Stimulated activated memory B cell treated with anti-CD40 and anti-IgM and Interleukin-4, amounts not matched to agents 10 μg/mL and 1 μg/mL and 100 μg/mL, for 72 hours (primary cell): ENCODE data around the gene KIAA1755.

ENCODE experiments used
- ATAC-seq: fragments of 150-1000 bp; cut with Tn5 transposase; 2 replicates; pipeline ENCODE4 v1.10.0; 2021
- H3K27ac Mint-ChIP-seq: one replicate; pipeline ENCODE4 v1.8.0; 2022; ENCODE audit warnings: mild to moderate bottlenecking, mixed read lengths
- H3K27me3 Mint-ChIP-seq: one replicate; pipeline ENCODE4 v1.8.0; 2022; ENCODE audit warnings: mixed read lengths
- H3K36me3 Mint-ChIP-seq: one replicate; pipeline ENCODE4 v1.8.0; 2022; ENCODE audit warnings: mixed read lengths
- H3K4me1 Mint-ChIP-seq: one replicate; pipeline ENCODE4 v1.8.0; 2022; ENCODE audit warnings: mixed read lengths
- H3K4me3 Mint-ChIP-seq: one replicate; pipeline ENCODE4 v1.8.0; 2022; ENCODE audit warnings: mild to moderate bottlenecking, moderate library complexity, mixed read lengths
- H3K9me3 Mint-ChIP-seq: one replicate; pipeline ENCODE4 v1.8.0; 2022; ENCODE audit warnings: mixed read lengths

The KIAA1755 gene

GRCh38 chr20:38241201-38241600 is 19.3 kb downstream of the KIAA1755 start:
- Mint-ChIP-seq H3K27me3 (peaks cover 28% of the 10 kb centered on the region), H3K4me1 (no peaks in the 10 kb centered on the region), H3K36me3 (no peaks in the 10 kb centered on the region), H3K9me3 (peaks cover 11% of the 10 kb centered on the region), H3K27ac (no peak overlapping the region), H3K4me3 (no peak overlapping the region)
- ATAC-seq: no peak

- ATAC-seq: no peak
- H3K27ac Mint-ChIP-seq: no peak overlapping the region
- H3K36me3 Mint-ChIP-seq: no peaks in the 10 kb centered on the region
- peaks cover 11% of the 10 kb centered on the region for H3K9me3 Mint-ChIP-seq
- H3K4me1 Mint-ChIP-seq: no peaks in the 10 kb centered on the region
- no peak overlapping the region for H3K4me3 Mint-ChIP-seq
- H3K27me3 Mint-ChIP-seq: peaks cover 21% of the 10 kb centered on the region
Observed at GRCh38 chr20:38239441-38239840, 21.1 kb downstream of the KIAA1755 start.

GRCh38 chr20:38238829-38239228 is 21.7 kb downstream of the KIAA1755 start:
- Mint-ChIP-seq H3K36me3 (no peaks in the 10 kb centered on the region), H3K27ac (no peak overlapping the region), H3K27me3 (peaks cover 21% of the 10 kb centered on the region), H3K4me1 (no peaks in the 10 kb centered on the region), H3K4me3 (no peak overlapping the region), H3K9me3 (peaks cover 11% of the 10 kb centered on the region)
- ATAC-seq: no peak

GRCh38 chr20:38237381-38237780 is 23.2 kb downstream of the KIAA1755 start:
- peaks cover 21% of the 10 kb centered on the region for H3K27me3 Mint-ChIP-seq
- no peak overlapping the region for H3K27ac Mint-ChIP-seq
- ATAC-seq: no peak
- peaks cover 11% of the 10 kb centered on the region for H3K9me3 Mint-ChIP-seq
- no peaks in the 10 kb centered on the region for H3K36me3 Mint-ChIP-seq
- H3K4me3 Mint-ChIP-seq: no peak overlapping the region
- H3K4me1 Mint-ChIP-seq: no peaks in the 10 kb centered on the region

- Mint-ChIP-seq H3K27ac (no peak overlapping the region), H3K4me3 (no peak overlapping the region), H3K27me3 (peaks cover 23% of the 10 kb centered on the region), H3K36me3 (no peaks in the 10 kb centered on the region), H3K9me3 (no peaks in the 10 kb centered on the region), H3K4me1 (no peaks in the 10 kb centered on the region)
- no peak for ATAC-seq
Observed at GRCh38 chr20:38231531-38232121, 28.9 kb downstream of the KIAA1755 start.

GRCh38 chr20:38230957-38231526 is 29.5 kb downstream of the KIAA1755 start:
- Mint-ChIP-seq H3K27ac (no peak overlapping the region), H3K27me3 (peaks cover 23% of the 10 kb centered on the region), H3K4me3 (no peak overlapping the region), H3K9me3 (no peaks in the 10 kb centered on the region), H3K4me1 (no peaks in the 10 kb centered on the region), H3K36me3 (no peaks in the 10 kb centered on the region)
- ATAC-seq: no peak

- Mint-ChIP-seq H3K27ac (no peak overlapping the region), H3K36me3 (no peaks in the 10 kb centered on the region), H3K4me3 (no peak overlapping the region), H3K4me1 (no peaks in the 10 kb centered on the region), H3K9me3 (no peaks in the 10 kb centered on the region), H3K27me3 (peaks cover 23% of the 10 kb centered on the region)
- ATAC-seq: no peak
Observed at GRCh38 chr20:38230253-38230551, 30.3 kb downstream of the KIAA1755 start.

- H3K27me3 Mint-ChIP-seq: peaks cover 23% of the 10 kb centered on the region
- H3K36me3 Mint-ChIP-seq: no peaks in the 10 kb centered on the region
Observed at GRCh38 chr20:38229376-38230252, 30.9 kb downstream of the KIAA1755 start.

GRCh38 chr20:38228436-38228835 is 32.1 kb downstream of the KIAA1755 start:
- no peaks in the 10 kb centered on the region for H3K4me1 Mint-ChIP-seq
- no peaks in the 10 kb centered on the region for H3K9me3 Mint-ChIP-seq
- peaks cover 23% of the 10 kb centered on the region for H3K27me3 Mint-ChIP-seq
- no peak overlapping the region for H3K4me3 Mint-ChIP-seq
- H3K36me3 Mint-ChIP-seq: no peaks in the 10 kb centered on the region
- no peak overlapping the region for H3K27ac Mint-ChIP-seq
- ATAC-seq: no peak

More at GRCh38 chr20:38229376-38230252, 30.9 kb downstream of the KIAA1755 start:
- ATAC-seq: no peak
- H3K4me3 Mint-ChIP-seq: no peak overlapping the region
- H3K4me1 Mint-ChIP-seq: no peaks in the 10 kb centered on the region
- H3K9me3 Mint-ChIP-seq: no peaks in the 10 kb centered on the region
- H3K27ac Mint-ChIP-seq: no peak overlapping the region

- no peak overlapping the region for H3K27ac Mint-ChIP-seq
- H3K4me3 Mint-ChIP-seq: no peak overlapping the region
- peaks cover 23% of the 10 kb centered on the region for H3K27me3 Mint-ChIP-seq
Observed at GRCh38 chr20:38227420-38228360, 32.8 kb downstream of the KIAA1755 start.

GRCh38 chr20:38226553-38226952 is 34.0 kb downstream of the KIAA1755 start:
- H3K27ac Mint-ChIP-seq: no peak overlapping the region
- ATAC-seq: no peak
- no peaks in the 10 kb centered on the region for H3K4me1 Mint-ChIP-seq
- peaks cover 21% of the 10 kb centered on the region for H3K27me3 Mint-ChIP-seq
- H3K9me3 Mint-ChIP-seq: no peaks in the 10 kb centered on the region
- no peak overlapping the region for H3K4me3 Mint-ChIP-seq
- H3K36me3 Mint-ChIP-seq: no peaks in the 10 kb centered on the region

More at GRCh38 chr20:38227420-38228360, 32.8 kb downstream of the KIAA1755 start:
- Mint-ChIP-seq H3K36me3 (no peaks in the 10 kb centered on the region), H3K4me1 (no peaks in the 10 kb centered on the region), H3K9me3 (no peaks in the 10 kb centered on the region)
- no peak for ATAC-seq

- Mint-ChIP-seq H3K4me3 (no peak overlapping the region), H3K9me3 (no peaks in the 10 kb centered on the region), H3K36me3 (no peaks in the 10 kb centered on the region), H3K27me3 (peaks cover 14% of the 10 kb centered on the region), H3K4me1 (peaks cover 6% of the 10 kb centered on the region), H3K27ac (no peak overlapping the region)
- no peak for ATAC-seq
Observed at GRCh38 chr20:38225900-38226263, 34.7 kb downstream of the KIAA1755 start.

- no peaks in the 10 kb centered on the region for H3K36me3 Mint-ChIP-seq
- peaks cover 9% of the 10 kb centered on the region for H3K27me3 Mint-ChIP-seq
- ATAC-seq: no peak
- no peak overlapping the region for H3K4me3 Mint-ChIP-seq
- no peak overlapping the region for H3K27ac Mint-ChIP-seq
- no peaks in the 10 kb centered on the region for H3K9me3 Mint-ChIP-seq
- peaks cover 10% of the 10 kb centered on the region for H3K4me1 Mint-ChIP-seq
Observed at GRCh38 chr20:38225240-38225899, 35.2 kb downstream of the KIAA1755 start.

GRCh38 chr20:38224531-38224930 is 36.0 kb downstream of the KIAA1755 start:
- Mint-ChIP-seq H3K27ac (no peak overlapping the region), H3K4me1 (peaks cover 10% of the 10 kb centered on the region), H3K4me3 (no peak overlapping the region), H3K36me3 (no peaks in the 10 kb centered on the region), H3K27me3 (peaks cover under 1% of the 10 kb centered on the region), H3K9me3 (no peaks in the 10 kb centered on the region)
- no peak for ATAC-seq

- ATAC-seq: no peak
- Mint-ChIP-seq H3K27me3 (no peaks in the 10 kb centered on the region), H3K4me3 (no peak overlapping the region), H3K36me3 (no peaks in the 10 kb centered on the region), H3K27ac (no peak overlapping the region), H3K9me3 (no peaks in the 10 kb centered on the region), H3K4me1 (peaks cover 10% of the 10 kb centered on the region)
Observed at GRCh38 chr20:38223743-38224100, 36.8 kb downstream of the KIAA1755 start.
